H9 (cell line): ENCODE data around the gene GSG1L. TPM values are rescaled to one million over a fixed set of nuclear protein-coding genes. Genes with fewer than 3 reads are reported as not detected.
A peak's percentile ranks its signal among the peaks of the same experiment; 100 is the strongest.

ENCODE experiments used
- DNase-seq: peaks from one replicate; pipeline ENCODE4 v3.0.0-alpha.2; 2017
- H2AFZ ChIP-seq: one replicate; pipeline ENCODE4 v1.6.1; 2013; ENCODE audit warnings: mild to moderate bottlenecking, low read length, control low read depth, moderate library complexity
- H2AK5ac ChIP-seq: 2 replicates; pipeline ENCODE4 v1.6.1; 2013; ENCODE audit warnings: low read length, control low read depth, mixed read lengths; ENCODE audit not compliant: insufficient read length
- H2BK120ac ChIP-seq: one replicate; pipeline ENCODE4 v1.6.1; 2013; ENCODE audit warnings: low read depth, mild to moderate bottlenecking, low read length, control low read depth, inconsistent platforms; ENCODE audit not compliant: poor library complexity, severe bottlenecking
- H2BK12ac ChIP-seq: 2 replicates; pipeline ENCODE4 v1.6.1; 2013; ENCODE audit warnings: low read length, control low read depth, mixed read lengths, low read depth; ENCODE audit not compliant: insufficient read length
- H2BK15ac ChIP-seq: 2 replicates; pipeline ENCODE4 v1.6.1; 2013; ENCODE audit warnings: low read depth, low read length, control low read depth
- H2BK20ac ChIP-seq: one replicate; pipeline ENCODE4 v1.6.1; 2013; ENCODE audit warnings: low read depth, mild to moderate bottlenecking, low read length, control low read depth, inconsistent platforms; ENCODE audit not compliant: poor library complexity, severe bottlenecking
- H2BK5ac ChIP-seq: 2 replicates; pipeline ENCODE4 v1.6.1; 2013; ENCODE audit warnings: low read length, control low read depth, mixed read lengths; ENCODE audit not compliant: insufficient read length
- H3K14ac ChIP-seq: 2 replicates; pipeline ENCODE4 v1.6.1; 2013; ENCODE audit warnings: low read length, control low read depth; ENCODE audit not compliant: insufficient read depth
- H3K18ac ChIP-seq: 2 replicates; pipeline ENCODE4 v1.6.1; 2013; ENCODE audit warnings: low read depth, mild to moderate bottlenecking, mixed read lengths, low read length, control low read depth; ENCODE audit not compliant: insufficient read length
- H3K23ac ChIP-seq: 2 replicates; pipeline ENCODE4 v1.6.1; 2013; ENCODE audit warnings: low read length, control low read depth, mixed read lengths, low read depth; ENCODE audit not compliant: insufficient read length
- H3K23me2 ChIP-seq: 2 replicates; pipeline ENCODE4 v1.6.1; 2013; ENCODE audit warnings: low read depth, mild to moderate bottlenecking, mixed read lengths, low read length, control low read depth; ENCODE audit not compliant: insufficient read length, poor library complexity, severe bottlenecking
- H3K27ac ChIP-seq: 2 replicates; pipeline ENCODE4 v1.5.1; 2013; ENCODE audit warnings: low read length, control low read depth, mixed read lengths, low read depth; ENCODE audit not compliant: insufficient read length
- H3K27me3 ChIP-seq: 2 replicates; pipeline ENCODE4 v1.6.1; 2013; ENCODE audit warnings: low read length, control low read depth, inconsistent platforms; ENCODE audit not compliant: insufficient read depth
- H3K4ac ChIP-seq: 2 replicates; pipeline ENCODE4 v1.6.1; 2013; ENCODE audit warnings: low read depth, mild to moderate bottlenecking, control low read depth, inconsistent platforms, low read length, moderate library complexity
- H3K4me1 ChIP-seq: 2 replicates; pipeline ENCODE4 v1.6.1; 2013; ENCODE audit warnings: low read length, control low read depth, inconsistent platforms; ENCODE audit not compliant: insufficient read depth
- H3K4me2 ChIP-seq: 2 replicates; pipeline ENCODE4 v1.6.1; 2013; ENCODE audit warnings: low read length, control low read depth, mixed read lengths; ENCODE audit not compliant: insufficient read length, insufficient read depth
- H3K56ac ChIP-seq: 2 replicates; pipeline ENCODE4 v1.6.1; 2013; ENCODE audit warnings: low read depth, mild to moderate bottlenecking, mixed read lengths, low read length, control low read depth; ENCODE audit not compliant: insufficient read length
- H3K79me1 ChIP-seq: 2 replicates; pipeline ENCODE4 v1.6.1; 2013; ENCODE audit warnings: low read depth, mild to moderate bottlenecking, moderate library complexity, low read length, control low read depth, inconsistent platforms; ENCODE audit not compliant: insufficient read depth, poor library complexity, severe bottlenecking
- H3K79me2 ChIP-seq: 2 replicates; pipeline ENCODE4 v1.6.1; 2013; ENCODE audit warnings: low read length, control low read depth, inconsistent platforms; ENCODE audit not compliant: insufficient read depth
- H3K9ac ChIP-seq: 2 replicates; pipeline ENCODE4 v1.6.1; 2013; ENCODE audit warnings: low read length, control low read depth, mixed read lengths; ENCODE audit not compliant: insufficient read length; ENCODE audit errors: extremely low read depth
- H3K9me3 ChIP-seq: one replicate; pipeline ENCODE4 v1.6.1; 2013; ENCODE audit warnings: low read depth, low read length, inconsistent platforms; ENCODE audit not compliant: control insufficient read depth
- H3T11ph ChIP-seq: one replicate; pipeline ENCODE4 v1.6.1; 2013; ENCODE audit warnings: mild to moderate bottlenecking, low read length, control low read depth, inconsistent platforms
- H4K20me1 ChIP-seq: one replicate; pipeline ENCODE4 v1.6.1; 2013; ENCODE audit not compliant: control insufficient read depth, insufficient read length, insufficient read depth
- H4K5ac ChIP-seq: 2 replicates; pipeline ENCODE4 v1.6.1; 2013; ENCODE audit warnings: low read depth, mild to moderate bottlenecking, mixed read lengths, low read length, control low read depth; ENCODE audit not compliant: insufficient read length
- H4K8ac ChIP-seq: replicated peaks from 2 replicates; pipeline ENCODE4 v1.6.1; 2013; ENCODE audit warnings: low read length, control low read depth, mixed read lengths, low read depth; ENCODE audit not compliant: insufficient read length
- H4K91ac ChIP-seq: 2 replicates; pipeline ENCODE4 v1.6.1; 2013; ENCODE audit warnings: low read depth, mild to moderate bottlenecking, moderate library complexity, mixed read lengths, low read length, control low read depth; ENCODE audit not compliant: insufficient read length
- H3K27ac Mint-ChIP-seq, 3 experiments: 2 replicates in 2 of 3; 3 replicates in 1 of 3; pipeline ENCODE4 v1.8.0; 2020 to 2021; ENCODE audit warnings: mixed read lengths in 3 of 3, mild to moderate bottlenecking in 1 of 3, moderate library complexity in 1 of 3
- H3K27me3 Mint-ChIP-seq: 2 replicates; pipeline ENCODE4 v1.8.0; 2021; ENCODE audit warnings: low read depth, mild to moderate bottlenecking, moderate library complexity, mixed read lengths
- H3K36me3 Mint-ChIP-seq, 3 experiments: 2 replicates in 2 of 3; 3 replicates in 1 of 3; pipeline ENCODE4 v1.8.0; 2020 to 2021; ENCODE audit warnings: low read depth in 3 of 3, mixed read lengths in 3 of 3; ENCODE audit not compliant: insufficient read depth in 1 of 3
- H3K4me1 Mint-ChIP-seq, 2 experiments: 2 replicates each; pipeline ENCODE4 v1.8.0; 2020; ENCODE audit warnings: mixed read lengths in 2 of 2
- H3K4me3 Mint-ChIP-seq, 2 experiments: 2 replicates in 1 of 2; 3 replicates in 1 of 2; pipeline ENCODE4 v1.8.0; 2020 to 2021; ENCODE audit warnings: mild to moderate bottlenecking in 2 of 2, mixed read lengths in 2 of 2, moderate library complexity in 1 of 2
- H3K9me3 Mint-ChIP-seq, 2 experiments: 2 replicates in 1 of 2; 3 replicates in 1 of 2; pipeline ENCODE4 v1.8.0; 2020; ENCODE audit warnings: mild to moderate bottlenecking in 2 of 2, mixed read lengths in 2 of 2, moderate library complexity in 1 of 2
- WGBS: extraction: QIAGEN DNeasy Blood & Tissue Kit; methylation state at CpG from one replicate; pipeline ENCODE4 v1.1.7; 2013; ENCODE audit warnings: missing lambda C conversion rate, low lambda C conversion rate, mixed read lengths; ENCODE audit not compliant: insufficient read length; ENCODE audit errors: extremely low coverage; 5-methylcytosine and 5-hydroxymethylcytosine counted together
- total RNA-seq: library from RNA; stranded (reverse); gene quantifications from 2 replicates; pipeline ENCODE4 v1.2.1, GENCODE V29; 2021
- TF ChIP-seq, protein P1 (sequence below): fragments of 200-600 bp; sonication (generic); conservative IDR thresholded peaks from 3 replicates; pipeline ENCODE4 v1.8.0; 2021; ENCODE audit warnings: antibody characterized with exemption, mild to moderate bottlenecking

GSG1L gene
- total RNA-seq, 1 experiment from 2014 or later = 0.35 TPM

GRCh38 chr16:27851586-27851985, 211.9 kb downstream of the GSG1L start:
- WGBS = no CpG with 5 or more reads among the region's 9 CpGs
- H3K27me3 Mint-ChIP-seq = peaks cover 3% of the 10 kb centered on the region; the same call in 1 of the 2 replicates
- no peak for DNase-seq
- peaks cover 18 to 43% of the 10 kb centered on the region in 2 experiments for H3K4me1 Mint-ChIP-seq
- Histone ChIP-seq H3K23me2 (no peaks in the 10 kb centered on the region), H2BK12ac (no peak overlapping the region), H3K18ac (no peak overlapping the region), H3K27me3 (no peaks in the 10 kb centered on the region), H3K79me1 (no peaks in the 10 kb centered on the region), H3K4ac (no peak overlapping the region), H2AFZ (no peak overlapping the region), H2BK20ac (no peak overlapping the region), H3K14ac (no peak overlapping the region), H3K4me2 (no peak overlapping the region), H3K56ac (no peak overlapping the region), H3T11ph (no peak overlapping the region), H4K5ac (no peak overlapping the region), H3K79me2 (no peaks in the 10 kb centered on the region), H4K8ac (no peak overlapping the region), H3K4me1 (peaks cover 3% of the 10 kb centered on the region; the same call in 1 of the 2 replicates), H2AK5ac (no peak overlapping the region), H2BK5ac (no peak overlapping the region), H3K9me3 (no peaks in the 10 kb centered on the region), H4K20me1 (no peaks in the 10 kb centered on the region), H3K9ac (no peak overlapping the region), H4K91ac (no peak overlapping the region), H3K23ac (no peak overlapping the region), H2BK120ac (no peak overlapping the region), H2BK15ac (no peak overlapping the region), H3K27ac (no peak overlapping the region)
- H3K4me3 Mint-ChIP-seq = no peak overlapping the region
- no peaks in the 10 kb centered on the region for H3K36me3 Mint-ChIP-seq
- TF ChIP-seq, protein P1, sequence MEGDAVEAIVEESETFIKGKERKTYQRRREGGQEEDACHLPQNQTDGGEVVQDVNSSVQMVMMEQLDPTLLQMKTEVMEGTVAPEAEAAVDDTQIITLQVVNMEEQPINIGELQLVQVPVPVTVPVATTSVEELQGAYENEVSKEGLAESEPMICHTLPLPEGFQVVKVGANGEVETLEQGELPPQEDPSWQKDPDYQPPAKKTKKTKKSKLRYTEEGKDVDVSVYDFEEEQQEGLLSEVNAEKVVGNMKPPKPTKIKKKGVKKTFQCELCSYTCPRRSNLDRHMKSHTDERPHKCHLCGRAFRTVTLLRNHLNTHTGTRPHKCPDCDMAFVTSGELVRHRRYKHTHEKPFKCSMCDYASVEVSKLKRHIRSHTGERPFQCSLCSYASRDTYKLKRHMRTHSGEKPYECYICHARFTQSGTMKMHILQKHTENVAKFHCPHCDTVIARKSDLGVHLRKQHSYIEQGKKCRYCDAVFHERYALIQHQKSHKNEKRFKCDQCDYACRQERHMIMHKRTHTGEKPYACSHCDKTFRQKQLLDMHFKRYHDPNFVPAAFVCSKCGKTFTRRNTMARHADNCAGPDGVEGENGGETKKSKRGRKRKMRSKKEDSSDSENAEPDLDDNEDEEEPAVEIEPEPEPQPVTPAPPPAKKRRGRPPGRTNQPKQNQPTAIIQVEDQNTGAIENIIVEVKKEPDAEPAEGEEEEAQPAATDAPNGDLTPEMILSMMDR = no peak
- peak overlapping the region in 1 of 3 experiments; percentile 60; a peak in 1 of 7 replicates for H3K27ac Mint-ChIP-seq
- peaks cover 2 to 4% of the 10 kb centered on the region in 2 experiments; a peak in 3 of 5 replicates for H3K9me3 Mint-ChIP-seq
